GM23248 (cell line): ENCODE results near the gene FOXI3.
"Not testable (repeated sequence)": the region's sequence is repeated elsewhere in the genome, so short reads cannot be mapped to it uniquely, and the experiment has no call there.

Source experiments
- EZH2 ChIP-seq: fragments of 200-600 bp; sonication (generic); IDR thresholded peaks from 2 replicates; pipeline ENCODE4 v1.6.1; 2018; ENCODE audit warnings: antibody characterized with exemption, mild to moderate bottlenecking; ENCODE audit not compliant: insufficient read depth, poor library complexity, severe bottlenecking
- EZH2phosphoT487 ChIP-seq: fragments of 200-600 bp; sonication (generic); IDR thresholded peaks from 2 replicates; pipeline ENCODE4 v1.6.1; 2018; ENCODE audit warnings: antibody characterized with exemption, moderate library complexity, mild to moderate bottlenecking, low read depth; ENCODE audit not compliant: insufficient read depth

GRCh38 chr2:88408870-88409269, 43.6 kb downstream of the FOXI3 start:
- TF ChIP-seq EZH2, EZH2phosphoT487: not testable (repeated sequence)
